Measurements from ENCODE around the gene CELSR1. TPM values are rescaled to one million over a fixed set of nuclear protein-coding genes. Genes with fewer than 3 reads are reported as not detected.

Gene CELSR1
- total and polyA plus RNA-seq, 2 of the 13 experiments (the other 11 are each of a cell fraction or from before 2014, with no cell fraction given), result 0.78 to 1.8 TPM

GRCh38 chr22:46416520-46416871 is 120.9 kb downstream of the CELSR1 start:
- intact Hi-C loops (cut with micrococcal nuclease; ENCODE audit: unreplicated experiment), result no loop called here
- CTCF ChIA-PET (ENCODE audit: low intra/inter-chr PET ratio, low total read pairs), result no interaction called here
- POLR2A ChIA-PET, result no interaction called here

More at GRCh38 chr22:46416520-46416871, 120.9 kb downstream of the CELSR1 start:
- ATAC-seq, result no peak
- BruUV-seq (replicated peaks), result no TSS peak
- FAIRE-seq, result no peak
- H3K4me3 ChIP-seq (replicated peaks in 1 of 3; ENCODE audit: insufficient read depth in 1 of 3, low read depth in 2 of 3, low read length in 3 of 3), result no peak overlapping the region
- in situ Hi-C loops (cut with HindIII; ENCODE audit: extremely low pct_ligation_motif_present, low pct_unique_long_range_greater_than_20kb), result no loop called here
- no peak overlapping the region for H2AFZ ChIP-seq (ENCODE audit: low read length)
- peaks cover 6% of the 10 kb centered on the region; the same call in 1 of the 2 replicates for H3K4me1 ChIP-seq (ENCODE audit: insufficient read depth, low read length)
- DNase-seq (ENCODE audit: low spot score), result no peak
- H3K9ac ChIP-seq (ENCODE audit: insufficient read depth, low read depth, low read length), result no peak overlapping the region
- no peak overlapping the region for H3K4me2 ChIP-seq (ENCODE audit: low read depth, low read length)
- H3K36me3 ChIP-seq (replicated peaks in 1 of 2; ENCODE audit: control insufficient read depth in 1 of 2, insufficient read depth in 2 of 2, low read length in 2 of 2), result no peaks in the 10 kb centered on the region
- H3K79me2 ChIP-seq (ENCODE audit: insufficient read depth, low read length), result no peaks in the 10 kb centered on the region
- no peak overlapping the region for H3K27ac ChIP-seq (ENCODE audit: extremely low read length, insufficient read depth, low read length)
- 79% methylated on average over 10 of the region's 14 CpGs for WGBS (ENCODE audit: low lambda C conversion rate)
- TF ChIP-seq CCAR2 (optimal IDR thresholded peaks at IDR 0.05; ENCODE audit: low read depth, low read length), result no peak
- no peak for TF ChIP-seq ZMYM4 (CRISPR knock-in tag; IDR thresholded peaks at IDR 0.05)
- no peak for TF ChIP-seq ATF5 (CRISPR knock-in tag; IDR thresholded peaks at IDR 0.05; ENCODE audit: low read depth)
- no peak for TF ChIP-seq MEIS1 (CRISPR knock-in tag; IDR thresholded peaks at IDR 0.05; ENCODE audit: borderline replicate concordance)
- no peak for TF ChIP-seq TFDP2 (CRISPR knock-in tag; IDR thresholded peaks at IDR 0.05)
- TF ChIP-seq WIZ (CRISPR knock-in tag; IDR thresholded peaks at IDR 0.05), result no peak
- no peak for TF ChIP-seq KLF12 (CRISPR knock-in tag; IDR thresholded peaks at IDR 0.05; ENCODE audit: borderline replicate concordance)
- no peak for TF ChIP-seq ZXDC (CRISPR knock-in tag; IDR thresholded peaks at IDR 0.05)
- TF ChIP-seq FOXO4 (CRISPR knock-in tag; conservative IDR thresholded peaks at IDR 0.05), result no peak
- no peak for TF ChIP-seq ZNF33A (CRISPR knock-in tag; IDR thresholded peaks at IDR 0.05; ENCODE audit: borderline replicate concordance)
- TF ChIP-seq ZBTB34 (CRISPR knock-in tag; IDR thresholded peaks at IDR 0.05), result no peak
- no peak for TF ChIP-seq CENPX (CRISPR knock-in tag; IDR thresholded peaks at IDR 0.05)
- no peak for TF ChIP-seq YEATS4 (CRISPR knock-in tag; IDR thresholded peaks at IDR 0.05; ENCODE audit: borderline replicate concordance)
- TF ChIP-seq ZSCAN12 (CRISPR knock-in tag; IDR thresholded peaks at IDR 0.05), result no peak
- no peak for TF ChIP-seq DRAP1 (CRISPR knock-in tag; IDR thresholded peaks at IDR 0.05)
- no peak for TF ChIP-seq ZNF788 (CRISPR knock-in tag; IDR thresholded peaks at IDR 0.05; ENCODE audit: borderline replicate concordance)
- no peaks in the 10 kb centered on the region for H4K20me1 ChIP-seq (ENCODE audit: insufficient read depth, low read length)
- no peaks in the 10 kb centered on the region for H3K9me3 ChIP-seq (ENCODE audit: low read length)
- peaks cover 0 to 3% of the 10 kb centered on the region in 2 experiments; a peak in 1 of 5 replicates for H3K27me3 ChIP-seq (ENCODE audit: control insufficient read depth in 1 of 2, insufficient read depth in 2 of 2, low read length in 2 of 2)
